ENCODE results near the gene METTL22.
A peak's percentile ranks its signal among the peaks of the same experiment; 100 is the strongest.

METTL22 gene

DNA sequence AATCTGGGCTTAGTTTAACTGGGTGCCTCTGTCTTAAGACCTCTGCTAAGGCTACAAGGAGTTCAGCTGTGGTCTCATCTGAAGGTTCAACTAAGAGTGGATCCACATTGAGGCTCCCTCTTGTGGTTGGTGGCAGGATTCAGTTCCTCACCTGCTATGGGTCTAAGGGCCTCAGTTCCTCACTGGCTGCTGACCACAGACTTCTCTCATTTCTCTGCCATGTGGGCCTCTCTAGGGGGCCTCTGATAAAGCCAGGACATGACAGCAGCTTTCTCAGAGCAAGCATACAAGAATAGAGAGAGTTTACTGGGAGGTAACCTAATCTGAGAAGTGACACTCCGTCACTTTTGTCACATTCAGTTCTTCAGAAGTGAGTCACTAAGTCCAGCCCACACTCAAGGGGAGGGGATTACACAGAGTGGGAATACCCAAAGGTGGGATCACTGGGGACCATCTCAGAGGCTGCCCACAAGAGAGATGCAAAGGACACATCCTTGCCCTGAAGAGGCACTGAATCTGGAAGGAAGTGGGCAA lies 33.8 kb downstream of the METTL22 start:
- Histone ChIP-seq H3K79me2 (ENCODE audit: insufficient read depth, low read length) (no peaks in the 10 kb centered on the region), H3K36me3 (ENCODE audit: insufficient read depth, low read length) (no peaks in the 10 kb centered on the region), H3K9ac (ENCODE audit: low read depth, low read length, poor library complexity, severe bottlenecking) (no peak overlapping the region), H3F3A (ENCODE audit: low read depth) (no peaks in the 10 kb centered on the region), H3K4me1 (ENCODE audit: insufficient read depth, low read length, poor library complexity, severe bottlenecking) (no peaks in the 10 kb centered on the region), H3K4me2 (ENCODE audit: low read depth, low read length, poor library complexity, severe bottlenecking) (no peak overlapping the region), H3K27me3 (ENCODE audit: insufficient read depth, low read length, poor library complexity, severe bottlenecking) (no peaks in the 10 kb centered on the region), H3K9me3 (ENCODE audit: insufficient read depth, low read depth, low read length) (no peaks in the 10 kb centered on the region), H2AFZ (ENCODE audit: low read length) (no peak overlapping the region), H3K9me2 (replicated peaks; ENCODE audit: low read depth, low read length) (no peaks in the 10 kb centered on the region), H4K20me1 (ENCODE audit: insufficient read depth, low read length, poor library complexity, severe bottlenecking) (no peaks in the 10 kb centered on the region), H3K4me3 (ENCODE audit: low read length, poor library complexity, severe bottlenecking) (no peak overlapping the region)
- TF ChIP-seq, protein P1, sequence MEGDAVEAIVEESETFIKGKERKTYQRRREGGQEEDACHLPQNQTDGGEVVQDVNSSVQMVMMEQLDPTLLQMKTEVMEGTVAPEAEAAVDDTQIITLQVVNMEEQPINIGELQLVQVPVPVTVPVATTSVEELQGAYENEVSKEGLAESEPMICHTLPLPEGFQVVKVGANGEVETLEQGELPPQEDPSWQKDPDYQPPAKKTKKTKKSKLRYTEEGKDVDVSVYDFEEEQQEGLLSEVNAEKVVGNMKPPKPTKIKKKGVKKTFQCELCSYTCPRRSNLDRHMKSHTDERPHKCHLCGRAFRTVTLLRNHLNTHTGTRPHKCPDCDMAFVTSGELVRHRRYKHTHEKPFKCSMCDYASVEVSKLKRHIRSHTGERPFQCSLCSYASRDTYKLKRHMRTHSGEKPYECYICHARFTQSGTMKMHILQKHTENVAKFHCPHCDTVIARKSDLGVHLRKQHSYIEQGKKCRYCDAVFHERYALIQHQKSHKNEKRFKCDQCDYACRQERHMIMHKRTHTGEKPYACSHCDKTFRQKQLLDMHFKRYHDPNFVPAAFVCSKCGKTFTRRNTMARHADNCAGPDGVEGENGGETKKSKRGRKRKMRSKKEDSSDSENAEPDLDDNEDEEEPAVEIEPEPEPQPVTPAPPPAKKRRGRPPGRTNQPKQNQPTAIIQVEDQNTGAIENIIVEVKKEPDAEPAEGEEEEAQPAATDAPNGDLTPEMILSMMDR (conservative IDR thresholded peaks at IDR 0.05; ENCODE audit: low read length), result no peak
- TF ChIP-seq EZH2phosphoT487 (IDR thresholded peaks at IDR 0.05; ENCODE audit: borderline replicate concordance), result no peak

DNA sequence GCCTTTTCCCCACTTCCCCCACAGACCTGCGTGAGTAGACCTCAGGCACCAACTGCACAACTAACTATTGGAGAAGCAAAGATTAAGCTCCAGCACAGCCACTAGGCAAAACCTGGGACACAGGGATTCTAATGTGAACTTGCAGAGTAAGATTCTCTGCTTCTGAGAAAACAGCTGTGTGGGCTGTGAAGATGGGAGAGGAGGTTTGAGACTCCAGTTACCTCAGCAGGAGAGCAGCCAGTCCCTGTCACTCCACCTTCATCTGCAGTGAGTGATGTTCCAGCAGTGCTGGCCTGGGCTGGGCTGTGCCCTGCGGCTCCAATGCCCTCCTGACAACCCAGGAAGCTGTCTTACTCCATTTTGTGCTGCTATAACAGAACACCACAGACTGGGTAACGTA lies 34.9 kb downstream of the METTL22 start:
- no peaks in the 10 kb centered on the region for H3K9me3 ChIP-seq (ENCODE audit: insufficient read depth, low read depth, low read length)
- H2AFZ ChIP-seq (ENCODE audit: low read length), result no peak overlapping the region
- H3K4me1 ChIP-seq (ENCODE audit: insufficient read depth, low read length, poor library complexity, severe bottlenecking), result no peaks in the 10 kb centered on the region
- no peaks in the 10 kb centered on the region for H3F3A ChIP-seq (ENCODE audit: low read depth)
- no peak overlapping the region for H3K4me3 ChIP-seq (ENCODE audit: low read length, poor library complexity, severe bottlenecking)
- no peak overlapping the region for H3K9ac ChIP-seq (ENCODE audit: low read depth, low read length, poor library complexity, severe bottlenecking)
- H3K36me3 ChIP-seq (ENCODE audit: insufficient read depth, low read length), result no peaks in the 10 kb centered on the region
- H3K9me2 ChIP-seq (replicated peaks; ENCODE audit: low read depth, low read length), result no peaks in the 10 kb centered on the region
- no peaks in the 10 kb centered on the region for H3K79me2 ChIP-seq (ENCODE audit: insufficient read depth, low read length)
- no peak overlapping the region for H3K4me2 ChIP-seq (ENCODE audit: low read depth, low read length, poor library complexity, severe bottlenecking)
- TF ChIP-seq EZH2phosphoT487 (IDR thresholded peaks at IDR 0.05; ENCODE audit: borderline replicate concordance), result no peak
- TF ChIP-seq, protein P1 (conservative IDR thresholded peaks at IDR 0.05; ENCODE audit: low read length), result no peak
- H4K20me1 ChIP-seq (ENCODE audit: insufficient read depth, low read length, poor library complexity, severe bottlenecking), result no peaks in the 10 kb centered on the region
- H3K27me3 ChIP-seq (ENCODE audit: insufficient read depth, low read length, poor library complexity, severe bottlenecking), result no peaks in the 10 kb centered on the region

DNA sequence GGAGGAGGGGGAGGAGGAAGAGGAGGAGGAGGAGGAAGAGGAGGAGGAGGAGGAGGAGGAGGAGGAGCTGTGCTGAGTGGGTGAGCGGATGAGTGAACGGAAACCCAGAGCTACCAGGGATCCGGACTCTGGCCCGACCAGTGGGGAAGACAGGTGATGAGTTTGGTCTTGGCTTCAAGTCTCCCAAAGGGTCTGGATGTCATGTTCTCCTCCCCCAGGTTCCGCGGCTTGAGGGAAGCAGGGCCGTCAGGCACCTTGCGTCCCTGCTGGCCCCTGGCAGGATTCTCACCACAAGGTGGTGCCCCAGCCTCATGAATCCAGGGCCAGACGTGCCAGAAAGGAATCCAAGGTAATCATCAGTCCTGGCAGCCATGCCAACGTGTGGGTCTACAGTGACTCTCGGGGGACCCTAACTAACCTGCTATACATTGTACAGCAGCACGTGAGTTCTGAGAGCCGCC lies 39.4 kb downstream of the METTL22 start:
- no peak overlapping the region for H2AFZ ChIP-seq (ENCODE audit: low read length)
- H3K9me2 ChIP-seq (replicated peaks; ENCODE audit: low read depth, low read length), result no peaks in the 10 kb centered on the region
- TF ChIP-seq, protein P1 (conservative IDR thresholded peaks at IDR 0.05; ENCODE audit: low read length), result peak; percentile 33
- no peak for TF ChIP-seq EZH2phosphoT487 (IDR thresholded peaks at IDR 0.05; ENCODE audit: borderline replicate concordance)

More for the DNA sequence above, 39.4 kb downstream of the METTL22 start:
- Histone ChIP-seq H3K36me3 (ENCODE audit: insufficient read depth, low read length) (no peaks in the 10 kb centered on the region), H3K9ac (ENCODE audit: low read depth, low read length, poor library complexity, severe bottlenecking) (no peak overlapping the region), H3K79me2 (ENCODE audit: insufficient read depth, low read length) (no peaks in the 10 kb centered on the region), H3K27me3 (ENCODE audit: insufficient read depth, low read length, poor library complexity, severe bottlenecking) (no peaks in the 10 kb centered on the region), H3F3A (ENCODE audit: low read depth) (no peaks in the 10 kb centered on the region), H3K4me3 (ENCODE audit: low read length, poor library complexity, severe bottlenecking) (no peak overlapping the region), H3K4me2 (ENCODE audit: low read depth, low read length, poor library complexity, severe bottlenecking) (no peak overlapping the region), H4K20me1 (ENCODE audit: insufficient read depth, low read length, poor library complexity, severe bottlenecking) (no peaks in the 10 kb centered on the region), H3K4me1 (ENCODE audit: insufficient read depth, low read length, poor library complexity, severe bottlenecking) (no peaks in the 10 kb centered on the region), H3K9me3 (ENCODE audit: insufficient read depth, low read depth, low read length) (no peaks in the 10 kb centered on the region)

Measured in Loucy (cell line).